ENCODE measurements around the gene TAGLN3. TPM values are rescaled to one million over a fixed set of nuclear protein-coding genes. Genes with fewer than 3 reads are reported as not detected.

TAGLN3 gene
- total RNA-seq, 2 donors from 2014 or later = 1.8 TPM; not detected in 1

DNA sequence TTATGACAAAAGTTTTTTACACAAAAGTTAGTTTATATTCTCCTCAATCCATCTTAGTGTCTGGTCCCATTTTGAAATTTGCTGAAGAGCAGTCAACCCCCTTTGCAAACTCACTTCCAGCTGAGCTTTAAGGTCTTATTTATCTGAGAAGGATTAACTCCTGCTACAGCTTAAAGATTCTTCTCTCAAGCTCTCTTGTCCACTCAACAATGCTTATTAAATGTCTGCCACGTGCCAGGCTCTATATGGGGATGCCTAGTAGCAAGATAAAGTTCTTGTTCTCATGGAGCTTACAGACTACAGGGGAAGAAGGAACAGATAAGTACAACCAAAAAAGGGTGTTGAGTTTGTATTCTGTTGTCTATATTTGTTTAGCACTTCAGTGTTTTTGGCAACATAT, 54.5 kb downstream of the TAGLN3 start:
- H3K4me3 ChIP-seq = no peak overlapping the region
- DNase-seq = no peak
- TF ChIP-seq, protein P1, sequence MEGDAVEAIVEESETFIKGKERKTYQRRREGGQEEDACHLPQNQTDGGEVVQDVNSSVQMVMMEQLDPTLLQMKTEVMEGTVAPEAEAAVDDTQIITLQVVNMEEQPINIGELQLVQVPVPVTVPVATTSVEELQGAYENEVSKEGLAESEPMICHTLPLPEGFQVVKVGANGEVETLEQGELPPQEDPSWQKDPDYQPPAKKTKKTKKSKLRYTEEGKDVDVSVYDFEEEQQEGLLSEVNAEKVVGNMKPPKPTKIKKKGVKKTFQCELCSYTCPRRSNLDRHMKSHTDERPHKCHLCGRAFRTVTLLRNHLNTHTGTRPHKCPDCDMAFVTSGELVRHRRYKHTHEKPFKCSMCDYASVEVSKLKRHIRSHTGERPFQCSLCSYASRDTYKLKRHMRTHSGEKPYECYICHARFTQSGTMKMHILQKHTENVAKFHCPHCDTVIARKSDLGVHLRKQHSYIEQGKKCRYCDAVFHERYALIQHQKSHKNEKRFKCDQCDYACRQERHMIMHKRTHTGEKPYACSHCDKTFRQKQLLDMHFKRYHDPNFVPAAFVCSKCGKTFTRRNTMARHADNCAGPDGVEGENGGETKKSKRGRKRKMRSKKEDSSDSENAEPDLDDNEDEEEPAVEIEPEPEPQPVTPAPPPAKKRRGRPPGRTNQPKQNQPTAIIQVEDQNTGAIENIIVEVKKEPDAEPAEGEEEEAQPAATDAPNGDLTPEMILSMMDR (IDR thresholded peaks at IDR 0.05) = no peak
- H3K36me3 ChIP-seq = no peaks in the 10 kb centered on the region
- no peaks in the 10 kb centered on the region for H3K9me3 ChIP-seq
- no peaks in the 10 kb centered on the region for H3K27me3 ChIP-seq
- no peak overlapping the region for H3K27ac ChIP-seq
- H3K9ac ChIP-seq (ENCODE audit: low read depth in 2 of 2, low read length in 2 of 2) = no peak overlapping the region
- intact Hi-C loops (cut with DNase I) = no loop called here
- no peaks in the 10 kb centered on the region for H3K4me1 ChIP-seq

DNA sequence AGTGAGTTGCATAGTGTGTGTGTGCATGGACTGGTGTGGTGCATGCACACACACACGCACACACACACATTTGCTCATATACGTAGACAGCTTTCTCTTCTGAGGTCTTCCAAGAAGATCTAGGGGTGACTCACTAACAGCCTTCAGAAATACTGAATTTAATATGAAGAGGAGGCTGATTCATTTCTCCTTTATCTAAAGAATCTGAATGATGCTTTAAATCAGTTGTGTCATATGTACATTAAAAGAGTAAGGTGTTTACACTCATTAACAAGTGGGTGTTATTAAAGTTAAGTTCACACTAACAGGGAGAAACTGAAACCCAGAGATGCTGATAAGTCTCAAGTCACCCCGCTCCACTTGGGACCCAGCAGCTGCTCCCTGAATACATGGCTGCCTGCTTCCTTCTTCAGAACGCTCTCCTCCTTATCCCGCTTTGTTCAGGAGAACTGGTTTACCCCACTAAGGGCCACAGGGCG, 57.8 kb downstream of the TAGLN3 start:
- TF ChIP-seq, protein P1 (IDR thresholded peaks at IDR 0.05) = no peak
- H3K27me3 ChIP-seq = no peaks in the 10 kb centered on the region
- H3K9me3 ChIP-seq = no peaks in the 10 kb centered on the region
- DNase-seq = no peak
- H3K27ac ChIP-seq = no peak overlapping the region
- no peak overlapping the region for H3K4me3 ChIP-seq
- no peak overlapping the region for H3K9ac ChIP-seq (ENCODE audit: low read depth in 2 of 2, low read length in 2 of 2)
- intact Hi-C loops (cut with DNase I) = no loop called here
- no peaks in the 10 kb centered on the region for H3K36me3 ChIP-seq
- H3K4me1 ChIP-seq = no peaks in the 10 kb centered on the region

DNA sequence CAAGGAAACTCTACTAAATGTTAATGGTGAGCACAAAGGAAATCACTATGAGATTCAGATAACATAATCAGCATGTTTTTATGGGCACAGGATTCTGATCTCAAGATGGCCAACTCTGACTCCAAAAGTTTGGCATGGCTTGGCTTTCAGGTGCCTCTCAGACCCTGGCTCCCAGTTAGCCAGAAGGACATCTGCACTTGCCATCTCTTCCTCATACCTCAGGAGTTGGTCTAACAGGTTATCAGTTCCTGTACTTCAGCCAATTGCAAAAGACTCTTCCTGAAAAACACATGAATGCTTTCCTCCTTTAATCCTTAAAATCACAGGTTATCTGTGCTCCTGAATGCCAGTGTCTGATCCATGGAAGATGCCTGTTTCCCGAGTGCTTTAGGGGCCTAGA, 60.8 kb downstream of the TAGLN3 start:
- Histone ChIP-seq H3K4me1 (no peaks in the 10 kb centered on the region), H3K9me3 (no peaks in the 10 kb centered on the region), H3K27me3 (no peaks in the 10 kb centered on the region), H3K27ac (no peak overlapping the region), H3K9ac (ENCODE audit: low read depth in 2 of 2, low read length in 2 of 2) (no peak overlapping the region), H3K36me3 (no peaks in the 10 kb centered on the region), H3K4me3 (no peak overlapping the region)
- intact Hi-C loops (cut with DNase I) = no loop called here
- no peak for DNase-seq
- TF ChIP-seq, protein P1 (IDR thresholded peaks at IDR 0.05) = no peak

DNA sequence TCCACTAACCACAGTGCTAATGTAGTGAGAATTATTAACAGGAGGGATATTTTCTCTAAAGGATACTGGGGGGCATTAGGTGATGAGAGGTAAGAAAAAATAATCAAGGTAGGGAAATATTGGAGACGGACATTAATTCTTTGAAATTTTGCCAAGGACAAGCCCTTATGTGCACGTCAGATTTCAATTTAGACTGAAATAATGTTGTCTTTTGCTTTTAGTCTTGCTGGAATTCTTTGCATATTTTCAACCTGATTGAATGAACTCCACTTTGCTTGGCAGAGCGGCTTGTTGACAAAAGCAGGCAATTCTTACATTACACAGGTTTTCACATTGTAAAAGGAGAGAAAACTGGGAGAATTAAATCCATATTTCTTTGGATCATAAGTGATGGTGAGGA, 62.4 kb downstream of the TAGLN3 start:
- Histone ChIP-seq H3K36me3 (no peaks in the 10 kb centered on the region), H3K4me3 (no peak overlapping the region), H3K4me1 (no peaks in the 10 kb centered on the region), H3K27ac (no peak overlapping the region), H3K9me3 (no peaks in the 10 kb centered on the region), H3K27me3 (no peaks in the 10 kb centered on the region), H3K9ac (ENCODE audit: low read depth in 2 of 2, low read length in 2 of 2) (no peak overlapping the region)
- DNase-seq = no peak
- intact Hi-C loops (cut with DNase I) = no loop called here
- TF ChIP-seq, protein P1 (IDR thresholded peaks at IDR 0.05) = no peak

Other genes with a start within 250 kb of the TAGLN3 start
- 10 to 100 TPM in 1 of 2 donors, 1 to 10 TPM in 1; 3.1 to 33.4 TPM for gene PHLDB2, start 139.7 kb upstream of the TAGLN3 start, total RNA-seq
- 10 to 100 TPM; 27.8 to 31.7 TPM for gene ABHD10, start 19.9 kb upstream of the TAGLN3 start, total RNA-seq
- gene TMPRSS7, start 35.8 kb downstream of the TAGLN3 start, total RNA-seq = not detected
- gene C3orf52, start 87.5 kb downstream of the TAGLN3 start, total RNA-seq = 10 to 100 TPM; 25.1 to 39.3 TPM
- under 1 TPM; 0.16 to 0.17 TPM for gene GCSAM, start 134.3 kb downstream of the TAGLN3 start, total RNA-seq